GM23338 (cell line): Measurements from ENCODE around the gene NME4. TPM values are rescaled to one million over a fixed set of nuclear protein-coding genes. Genes with fewer than 3 reads are reported as not detected.

Experiments
- ATAC-seq: fragments of 200-7000 bp; cut with Tn5 transposase; 3 replicates; pipeline ENCODE4 v1.9.1; 2020
- DNase-seq: peaks from one replicate; pipeline ENCODE4 v3.0.0-alpha.2; 2015; ENCODE audit warnings: low spot score
- H2AFZ ChIP-seq: fragments of 200-600 bp; sonication (generic); 2 replicates; pipeline ENCODE4 v1.8.0; 2016; ENCODE audit warnings: antibody characterized with exemption, mild to moderate bottlenecking, moderate library complexity
- H3F3A ChIP-seq: fragments of 200-600 bp; sonication (generic); replicated peaks from 2 replicates; pipeline ENCODE4 v1.8.0; 2017; ENCODE audit warnings: antibody characterized with exemption, mixed run types, low read depth
- H3K27ac ChIP-seq: fragments of 200-600 bp; sonication (generic); 2 replicates; pipeline ENCODE4 v1.6.1; 2016; ENCODE audit warnings: low read depth
- H3K27me3 ChIP-seq: fragments of 200-600 bp; sonication (generic); 2 replicates; pipeline ENCODE4 v1.8.0; 2016; ENCODE audit warnings: mild to moderate bottlenecking, mixed run types, moderate library complexity; ENCODE audit not compliant: insufficient read depth
- H3K36me3 ChIP-seq: fragments of 200-600 bp; sonication (generic); 2 replicates; pipeline ENCODE4 v1.8.0; 2016; ENCODE audit warnings: mild to moderate bottlenecking; ENCODE audit not compliant: insufficient read depth
- H3K4me1 ChIP-seq: fragments of 200-600 bp; sonication (generic); 2 replicates; pipeline ENCODE4 v1.8.0; 2016; ENCODE audit warnings: mild to moderate bottlenecking, moderate library complexity; ENCODE audit not compliant: insufficient read depth
- H3K4me2 ChIP-seq: fragments of 200-600 bp; sonication (generic); 2 replicates; pipeline ENCODE4 v1.7.1; 2017; ENCODE audit warnings: mixed run types
- H3K4me3 ChIP-seq: fragments of 200-600 bp; sonication (generic); 2 replicates; pipeline ENCODE4 v1.6.1; 2016; ENCODE audit warnings: mixed run types
- H3K79me2 ChIP-seq: fragments of 200-600 bp; sonication (generic); replicated peaks from 2 replicates; pipeline ENCODE4 v1.8.0; 2017; ENCODE audit warnings: mild to moderate bottlenecking; ENCODE audit not compliant: insufficient read depth
- H3K9me2 ChIP-seq: fragments of 200-600 bp; sonication (generic); 2 replicates; pipeline ENCODE4 v1.8.0; 2017; ENCODE audit not compliant: insufficient read depth
- H4K20me1 ChIP-seq: fragments of 200-600 bp; sonication (generic); replicated peaks from 2 replicates; pipeline ENCODE4 v1.8.0; 2017; ENCODE audit warnings: mild to moderate bottlenecking; ENCODE audit not compliant: insufficient read depth
- H3K27ac Mint-ChIP-seq: 2 replicates; pipeline ENCODE4 v1.8.0; 2020; ENCODE audit warnings: inconsistent platforms, mild to moderate bottlenecking, moderate library complexity, mixed read lengths
- H3K27me3 Mint-ChIP-seq: 3 replicates; pipeline ENCODE4 v1.8.0; 2022; ENCODE audit warnings: low read depth, mild to moderate bottlenecking, moderate library complexity, mixed read lengths, inconsistent platforms; ENCODE audit not compliant: insufficient read depth, poor library complexity
- H3K36me3 Mint-ChIP-seq: 3 replicates; pipeline ENCODE4 v1.8.0; 2021; ENCODE audit warnings: low read depth, mild to moderate bottlenecking, inconsistent platforms, moderate library complexity, mixed read lengths
- H3K4me1 Mint-ChIP-seq: 3 replicates; pipeline ENCODE4 v1.8.0; 2020; ENCODE audit warnings: mild to moderate bottlenecking, inconsistent platforms, mixed read lengths
- H3K4me3 Mint-ChIP-seq: 3 replicates; pipeline ENCODE4 v1.8.0; 2021; ENCODE audit warnings: moderate library complexity, mild to moderate bottlenecking, inconsistent platforms, mixed read lengths
- H3K9me3 Mint-ChIP-seq: 3 replicates; pipeline ENCODE4 v1.8.0; 2020; ENCODE audit warnings: moderate library complexity, mild to moderate bottlenecking, inconsistent platforms, mixed read lengths
- CREB1 ChIP-seq: fragments of 250-450 bp; sonication (Bioruptor Pico); IDR thresholded peaks from 2 replicates; pipeline ENCODE4 v1.5.0; 2020; ENCODE audit warnings: low read depth, mild to moderate bottlenecking, moderate library complexity
- JUNB ChIP-seq: IDR thresholded peaks from one replicate; pipeline ENCODE4 v1.6.1; 2016; ENCODE audit warnings: antibody characterized with exemption; ENCODE audit not compliant: unreplicated experiment
- POLR2AphosphoS5 ChIP-seq: IDR thresholded peaks from 2 replicates; pipeline ENCODE4 v1.6.1; 2016; ENCODE audit warnings: antibody characterized with exemption, low read depth
- STAT1 ChIP-seq: IDR thresholded peaks from one replicate; pipeline ENCODE4 v1.6.1; 2016; ENCODE audit warnings: antibody characterized with exemption; ENCODE audit not compliant: unreplicated experiment
- ZNF331 ChIP-seq: fragments of 250-450 bp; sonication (Bioruptor Pico); IDR thresholded peaks from 2 replicates; pipeline ENCODE4 v1.5.0; 2020; ENCODE audit warnings: low read depth, mild to moderate bottlenecking, moderate library complexity
- polyA plus RNA-seq: library from polyadenylated mRNA; unstranded; fragments of >200 nt; fragmentation: Nextera tagmentation; extraction: Ambion mirVana; gene quantifications from 2 replicates; pipeline ENCODE4 v1.2.1, GENCODE V29; 2016
- total RNA-seq: library from RNA; depleted of rRNA; stranded (reverse); fragments of >200 nt; shearing (Covaris generic); gene quantifications from 2 replicates; pipeline ENCODE4 v1.2.3, GENCODE V29; 2014
- TF ChIP-seq, protein P1 (sequence below): IDR thresholded peaks from one replicate; pipeline ENCODE4 v1.6.1; 2018; ENCODE audit warnings: antibody characterized with exemption; ENCODE audit not compliant: unreplicated experiment
- TF ChIP-seq, protein P2 (sequence below): fragments of 250-450 bp; sonication (Bioruptor Pico); IDR thresholded peaks from 2 replicates; pipeline ENCODE4 v1.5.0; 2020; ENCODE audit warnings: mild to moderate bottlenecking, moderate library complexity

The NME4 gene
- total and polyA plus RNA-seq, 2 experiments from 2014 or later, result 249 to 511 TPM

DNA sequence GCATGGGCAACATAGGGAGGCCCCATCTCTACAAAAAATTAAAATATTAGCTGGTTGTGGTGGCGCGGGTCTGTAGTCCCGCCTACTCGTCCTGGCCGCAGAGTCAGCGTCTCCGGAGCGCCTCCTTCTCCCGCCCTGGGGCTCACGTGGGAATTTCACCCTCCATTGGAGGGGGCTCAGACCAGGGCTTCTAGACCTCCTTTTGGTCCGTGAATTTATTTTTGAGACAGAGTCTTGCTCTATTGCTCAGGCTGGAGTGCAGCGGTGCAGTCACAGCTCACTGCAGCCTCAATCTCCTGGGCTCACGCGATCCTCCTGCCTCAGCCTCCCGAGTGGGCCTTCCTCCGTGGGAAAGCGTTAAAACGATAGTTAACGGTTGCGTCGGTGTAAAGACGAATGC, 394 bp upstream of the NME4 start:
- no peaks in the 10 kb centered on the region; the same call in 1 of the 2 replicates for H3K36me3 ChIP-seq
- DNase-seq (peak; percentile 71), ATAC-seq (peak; percentile 10)
- peaks cover 33% of the 10 kb centered on the region for H3K27me3 Mint-ChIP-seq
- peak overlapping the region; percentile 95 for H3K27ac Mint-ChIP-seq
- H3K4me3 Mint-ChIP-seq, result peak overlapping the region; percentile 83
- H2AFZ ChIP-seq, result peak overlapping the region; percentile 67; the same call in 1 of the 2 replicates
- peak overlapping the region; percentile 52 for H3K4me3 ChIP-seq
- H3K27ac ChIP-seq, result peak overlapping the region; percentile 90
- H4K20me1 ChIP-seq, result no peaks in the 10 kb centered on the region; the same call in none of the 2 replicates
- H3K4me1 ChIP-seq, result peaks cover 20% of the 10 kb centered on the region
- H3F3A ChIP-seq, result peaks cover 30% of the 10 kb centered on the region
- H3K9me3 Mint-ChIP-seq, result peaks cover 21% of the 10 kb centered on the region
- TF ChIP-seq POLR2AphosphoS5, result no peak
- no peak for TF ChIP-seq STAT1
- no peak for TF ChIP-seq CREB1
- TF ChIP-seq, protein P1, sequence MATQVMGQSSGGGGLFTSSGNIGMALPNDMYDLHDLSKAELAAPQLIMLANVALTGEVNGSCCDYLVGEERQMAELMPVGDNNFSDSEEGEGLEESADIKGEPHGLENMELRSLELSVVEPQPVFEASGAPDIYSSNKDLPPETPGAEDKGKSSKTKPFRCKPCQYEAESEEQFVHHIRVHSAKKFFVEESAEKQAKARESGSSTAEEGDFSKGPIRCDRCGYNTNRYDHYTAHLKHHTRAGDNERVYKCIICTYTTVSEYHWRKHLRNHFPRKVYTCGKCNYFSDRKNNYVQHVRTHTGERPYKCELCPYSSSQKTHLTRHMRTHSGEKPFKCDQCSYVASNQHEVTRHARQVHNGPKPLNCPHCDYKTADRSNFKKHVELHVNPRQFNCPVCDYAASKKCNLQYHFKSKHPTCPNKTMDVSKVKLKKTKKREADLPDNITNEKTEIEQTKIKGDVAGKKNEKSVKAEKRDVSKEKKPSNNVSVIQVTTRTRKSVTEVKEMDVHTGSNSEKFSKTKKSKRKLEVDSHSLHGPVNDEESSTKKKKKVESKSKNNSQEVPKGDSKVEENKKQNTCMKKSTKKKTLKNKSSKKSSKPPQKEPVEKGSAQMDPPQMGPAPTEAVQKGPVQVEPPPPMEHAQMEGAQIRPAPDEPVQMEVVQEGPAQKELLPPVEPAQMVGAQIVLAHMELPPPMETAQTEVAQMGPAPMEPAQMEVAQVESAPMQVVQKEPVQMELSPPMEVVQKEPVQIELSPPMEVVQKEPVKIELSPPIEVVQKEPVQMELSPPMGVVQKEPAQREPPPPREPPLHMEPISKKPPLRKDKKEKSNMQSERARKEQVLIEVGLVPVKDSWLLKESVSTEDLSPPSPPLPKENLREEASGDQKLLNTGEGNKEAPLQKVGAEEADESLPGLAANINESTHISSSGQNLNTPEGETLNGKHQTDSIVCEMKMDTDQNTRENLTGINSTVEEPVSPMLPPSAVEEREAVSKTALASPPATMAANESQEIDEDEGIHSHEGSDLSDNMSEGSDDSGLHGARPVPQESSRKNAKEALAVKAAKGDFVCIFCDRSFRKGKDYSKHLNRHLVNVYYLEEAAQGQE, result no peak
- no peak for TF ChIP-seq JUNB
- TF ChIP-seq, protein P2, sequence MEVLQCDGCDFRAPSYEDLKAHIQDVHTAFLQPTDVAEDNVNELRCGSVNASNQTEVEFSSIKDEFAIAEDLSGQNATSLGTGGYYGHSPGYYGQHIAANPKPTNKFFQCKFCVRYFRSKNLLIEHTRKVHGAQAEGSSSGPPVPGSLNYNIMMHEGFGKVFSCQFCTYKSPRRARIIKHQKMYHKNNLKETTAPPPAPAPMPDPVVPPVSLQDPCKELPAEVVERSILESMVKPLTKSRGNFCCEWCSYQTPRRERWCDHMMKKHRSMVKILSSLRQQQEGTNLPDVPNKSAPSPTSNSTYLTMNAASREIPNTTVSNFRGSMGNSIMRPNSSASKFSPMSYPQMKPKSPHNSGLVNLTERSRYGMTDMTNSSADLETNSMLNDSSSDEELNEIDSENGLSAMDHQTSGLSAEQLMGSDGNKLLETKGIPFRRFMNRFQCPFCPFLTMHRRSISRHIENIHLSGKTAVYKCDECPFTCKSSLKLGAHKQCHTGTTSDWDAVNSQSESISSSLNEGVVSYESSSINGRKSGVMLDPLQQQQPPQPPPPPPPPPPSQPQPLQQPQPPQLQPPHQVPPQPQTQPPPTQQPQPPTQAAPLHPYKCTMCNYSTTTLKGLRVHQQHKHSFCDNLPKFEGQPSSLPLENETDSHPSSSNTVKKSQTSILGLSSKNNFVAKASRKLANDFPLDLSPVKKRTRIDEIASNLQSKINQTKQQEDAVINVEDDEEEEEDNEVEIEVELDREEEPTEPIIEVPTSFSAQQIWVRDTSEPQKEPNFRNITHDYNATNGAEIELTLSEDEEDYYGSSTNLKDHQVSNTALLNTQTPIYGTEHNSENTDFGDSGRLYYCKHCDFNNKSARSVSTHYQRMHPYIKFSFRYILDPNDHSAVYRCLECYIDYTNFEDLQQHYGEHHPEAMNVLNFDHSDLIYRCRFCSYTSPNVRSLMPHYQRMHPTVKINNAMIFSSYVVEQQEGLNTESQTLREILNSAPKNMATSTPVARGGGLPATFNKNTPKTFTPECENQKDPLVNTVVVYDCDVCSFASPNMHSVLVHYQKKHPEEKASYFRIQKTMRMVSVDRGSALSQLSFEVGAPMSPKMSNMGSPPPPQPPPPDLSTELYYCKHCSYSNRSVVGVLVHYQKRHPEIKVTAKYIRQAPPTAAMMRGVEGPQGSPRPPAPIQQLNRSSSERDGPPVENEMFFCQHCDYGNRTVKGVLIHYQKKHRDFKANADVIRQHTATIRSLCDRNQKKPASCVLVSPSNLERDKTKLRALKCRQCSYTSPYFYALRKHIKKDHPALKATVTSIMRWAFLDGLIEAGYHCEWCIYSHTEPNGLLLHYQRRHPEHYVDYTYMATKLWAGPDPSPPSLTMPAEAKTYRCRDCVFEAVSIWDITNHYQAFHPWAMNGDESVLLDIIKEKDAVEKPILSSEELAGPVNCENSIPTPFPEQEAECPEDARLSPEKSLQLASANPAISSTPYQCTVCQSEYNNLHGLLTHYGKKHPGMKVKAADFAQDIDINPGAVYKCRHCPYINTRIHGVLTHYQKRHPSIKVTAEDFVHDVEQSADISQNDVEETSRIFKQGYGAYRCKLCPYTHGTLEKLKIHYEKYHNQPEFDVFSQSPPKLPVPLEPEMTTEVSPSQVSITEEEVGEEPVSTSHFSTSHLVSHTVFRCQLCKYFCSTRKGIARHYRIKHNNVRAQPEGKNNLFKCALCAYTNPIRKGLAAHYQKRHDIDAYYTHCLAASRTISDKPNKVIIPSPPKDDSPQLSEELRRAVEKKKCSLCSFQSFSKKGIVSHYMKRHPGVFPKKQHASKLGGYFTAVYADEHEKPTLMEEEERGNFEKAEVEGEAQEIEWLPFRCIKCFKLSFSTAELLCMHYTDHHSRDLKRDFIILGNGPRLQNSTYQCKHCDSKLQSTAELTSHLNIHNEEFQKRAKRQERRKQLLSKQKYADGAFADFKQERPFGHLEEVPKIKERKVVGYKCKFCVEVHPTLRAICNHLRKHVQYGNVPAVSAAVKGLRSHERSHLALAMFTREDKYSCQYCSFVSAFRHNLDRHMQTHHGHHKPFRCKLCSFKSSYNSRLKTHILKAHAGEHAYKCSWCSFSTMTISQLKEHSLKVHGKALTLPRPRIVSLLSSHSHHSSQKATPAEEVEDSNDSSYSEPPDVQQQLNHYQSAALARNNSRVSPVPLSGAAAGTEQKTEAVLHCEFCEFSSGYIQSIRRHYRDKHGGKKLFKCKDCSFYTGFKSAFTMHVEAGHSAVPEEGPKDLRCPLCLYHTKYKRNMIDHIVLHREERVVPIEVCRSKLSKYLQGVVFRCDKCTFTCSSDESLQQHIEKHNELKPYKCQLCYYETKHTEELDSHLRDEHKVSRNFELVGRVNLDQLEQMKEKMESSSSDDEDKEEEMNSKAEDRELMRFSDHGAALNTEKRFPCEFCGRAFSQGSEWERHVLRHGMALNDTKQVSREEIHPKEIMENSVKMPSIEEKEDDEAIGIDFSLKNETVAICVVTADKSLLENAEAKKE, result no peak
- no peak for TF ChIP-seq ZNF331 (CRISPR knock-in tag)
- no peaks in the 10 kb centered on the region for H3K9me2 ChIP-seq
- H3K4me2 ChIP-seq, result peak overlapping the region; percentile 74
- no peaks in the 10 kb centered on the region for H3K79me2 ChIP-seq
- peaks cover 29% of the 10 kb centered on the region for H3K4me1 Mint-ChIP-seq
- peaks cover 35% of the 10 kb centered on the region for H3K36me3 Mint-ChIP-seq
- no peaks in the 10 kb centered on the region for H3K27me3 ChIP-seq
